GM10266 (cell line): ENCODE measurements around the gene HEMGN.
"Not testable (repeated sequence)": the region's sequence is repeated elsewhere in the genome, so short reads cannot be mapped to it uniquely, and the experiment has no call there.

Experiments used
- DNase-seq: peaks from one replicate; pipeline ENCODE4 v3.0.0; 2012; ENCODE audit errors: extremely low spot score
- CTCF ChIP-seq: IDR thresholded peaks from 2 replicates; pipeline ENCODE4 v1.5.1; 2012; ENCODE audit warnings: mild to moderate bottlenecking, low read depth; ENCODE audit not compliant: control insufficient read depth, insufficient read depth; ENCODE audit errors: missing control alignments

HEMGN gene

GRCh38 chr9:97981846-97982682 is 44.1 kb upstream of the HEMGN start:
- DNase-seq = no peak
- no peak for TF ChIP-seq CTCF

- TF ChIP-seq CTCF = no peak
- no peak for DNase-seq
Observed at GRCh38 chr9:97980918-97981845, 43.2 kb upstream of the HEMGN start.

GRCh38 chr9:97980479-97980803 is 42.5 kb upstream of the HEMGN start:
- DNase-seq = no peak
- TF ChIP-seq CTCF = no peak

- no peak for TF ChIP-seq CTCF
- no peak for DNase-seq
Observed at GRCh38 chr9:97979788-97980478, 42.0 kb upstream of the HEMGN start.

- no peak for TF ChIP-seq CTCF
- DNase-seq = no peak
Observed at GRCh38 chr9:97978371-97979130, 40.6 kb upstream of the HEMGN start.

GRCh38 chr9:97976633-97977032 is 38.7 kb upstream of the HEMGN start:
- DNase-seq = not testable (repeated sequence)

GRCh38 chr9:97975376-97975775 is 37.4 kb upstream of the HEMGN start:
- TF ChIP-seq CTCF = no peak
- DNase-seq = no peak
